SJSA1 (cell line): ENCODE measurements around the gene SLX4IP. TPM values are rescaled to one million over a fixed set of nuclear protein-coding genes. Genes with fewer than 3 reads are reported as not detected.

Experiments
- DNase-seq, 2 experiments: peaks; one replicate each; pipeline ENCODE4 v3.0.0-alpha.2; 2015 to 2020; ENCODE audit warnings: low spot score in 2 of 2, low read depth in 1 of 2
- H3K27ac ChIP-seq: fragments of 250-450 bp; sonication (Bioruptor Pico); 2 replicates; pipeline ENCODE4 v1.5.1; 2020; ENCODE audit warnings: mild to moderate bottlenecking, moderate library complexity
- H3K27me3 ChIP-seq: fragments of 250-450 bp; sonication (Bioruptor Pico); replicated peaks from 2 replicates; pipeline ENCODE4 v1.5.1; 2020; ENCODE audit warnings: mild to moderate bottlenecking, moderate library complexity
- H3K36me3 ChIP-seq: fragments of 250-450 bp; sonication (Bioruptor Pico); 2 replicates; pipeline ENCODE4 v1.5.1; 2020; ENCODE audit warnings: mild to moderate bottlenecking
- H3K4me1 ChIP-seq: fragments of 250-450 bp; sonication (Bioruptor Pico); replicated peaks from 2 replicates; pipeline ENCODE4 v1.6.1; 2021; ENCODE audit warnings: mild to moderate bottlenecking
- H3K4me3 ChIP-seq: fragments of 250-450 bp; sonication (Bioruptor Pico); 2 replicates; pipeline ENCODE4 v1.5.1; 2020; ENCODE audit warnings: mild to moderate bottlenecking
- H3K9me3 ChIP-seq: fragments of 250-450 bp; sonication (Bioruptor Pico); replicated peaks from 2 replicates; pipeline ENCODE4 v1.5.1; 2020; ENCODE audit warnings: mild to moderate bottlenecking
- total RNA-seq: library from RNA; depleted of rRNA; stranded (reverse); fragments of >200 nt; shearing (Covaris generic); gene quantifications from 2 replicates; pipeline ENCODE4 v1.2.3, GENCODE V29; 2014

Gene SLX4IP
- total RNA-seq, 1 experiment from 2014 or later: 5.9 TPM

- no peaks in the 10 kb centered on the region for H3K9me3 ChIP-seq
- no peak for DNase-seq
- no peak overlapping the region for H3K27ac ChIP-seq
- peaks cover 10% of the 10 kb centered on the region for H3K4me1 ChIP-seq
- no peak overlapping the region for H3K4me3 ChIP-seq
- H3K36me3 ChIP-seq: no peaks in the 10 kb centered on the region
- no peaks in the 10 kb centered on the region for H3K27me3 ChIP-seq
These were observed 43.8 kb downstream of the SLX4IP start for GRCh38 chr20:10478930-10479329.

GRCh38 chr20:10481676-10482075 lies 46.6 kb downstream of the SLX4IP start:
- Histone ChIP-seq H3K27me3 (no peaks in the 10 kb centered on the region), H3K9me3 (no peaks in the 10 kb centered on the region), H3K36me3 (no peaks in the 10 kb centered on the region), H3K4me1 (peaks cover under 1% of the 10 kb centered on the region; the same call in 1 of the 2 replicates), H3K27ac (no peak overlapping the region), H3K4me3 (no peak overlapping the region)
- DNase-seq: no peak

GRCh38 chr20:10483691-10484090 lies 48.6 kb downstream of the SLX4IP start:
- no peak for DNase-seq
- H3K36me3 ChIP-seq: no peaks in the 10 kb centered on the region
- no peaks in the 10 kb centered on the region for H3K9me3 ChIP-seq
- no peak overlapping the region for H3K27ac ChIP-seq
- no peak overlapping the region for H3K4me3 ChIP-seq
- no peaks in the 10 kb centered on the region for H3K27me3 ChIP-seq
- H3K4me1 ChIP-seq: no peaks in the 10 kb centered on the region

GRCh38 chr20:10487142-10488136 lies 52.3 kb downstream of the SLX4IP start:
- Histone ChIP-seq H3K4me1 (no peaks in the 10 kb centered on the region; the same call in 1 of the 2 replicates), H3K9me3 (no peaks in the 10 kb centered on the region), H3K36me3 (no peaks in the 10 kb centered on the region), H3K27me3 (no peaks in the 10 kb centered on the region), H3K27ac (no peak overlapping the region), H3K4me3 (no peak overlapping the region)
- DNase-seq: no peak

GRCh38 chr20:10488534-10488933 lies 53.4 kb downstream of the SLX4IP start:
- Histone ChIP-seq H3K9me3 (no peaks in the 10 kb centered on the region), H3K4me1 (no peaks in the 10 kb centered on the region; the same call in 1 of the 2 replicates), H3K4me3 (no peak overlapping the region), H3K27me3 (no peaks in the 10 kb centered on the region), H3K27ac (no peak overlapping the region), H3K36me3 (no peaks in the 10 kb centered on the region)
- no peak for DNase-seq

GRCh38 chr20:10489853-10490252 lies 54.7 kb downstream of the SLX4IP start:
- no peaks in the 10 kb centered on the region; the same call in 1 of the 2 replicates for H3K4me1 ChIP-seq
- H3K27me3 ChIP-seq: no peaks in the 10 kb centered on the region
- no peak overlapping the region for H3K27ac ChIP-seq
- H3K9me3 ChIP-seq: no peaks in the 10 kb centered on the region
- H3K36me3 ChIP-seq: no peaks in the 10 kb centered on the region
- no peak overlapping the region for H3K4me3 ChIP-seq
- DNase-seq: no peak

GRCh38 chr20:10490257-10490656 lies 55.2 kb downstream of the SLX4IP start:
- Histone ChIP-seq H3K4me3 (no peak overlapping the region), H3K27me3 (no peaks in the 10 kb centered on the region), H3K4me1 (no peaks in the 10 kb centered on the region; the same call in 1 of the 2 replicates), H3K9me3 (no peaks in the 10 kb centered on the region), H3K36me3 (no peaks in the 10 kb centered on the region), H3K27ac (no peak overlapping the region)
- DNase-seq: no peak

- Histone ChIP-seq H3K9me3 (no peaks in the 10 kb centered on the region), H3K27me3 (no peaks in the 10 kb centered on the region), H3K4me3 (no peak overlapping the region), H3K27ac (no peak overlapping the region), H3K4me1 (no peaks in the 10 kb centered on the region; the same call in 1 of the 2 replicates), H3K36me3 (no peaks in the 10 kb centered on the region)
- no peak for DNase-seq
These were observed 55.6 kb downstream of the SLX4IP start for GRCh38 chr20:10490706-10491105.

- H3K4me3 ChIP-seq: no peak overlapping the region
- DNase-seq: no peak
- H3K27me3 ChIP-seq: no peaks in the 10 kb centered on the region
- H3K9me3 ChIP-seq: no peaks in the 10 kb centered on the region
- no peak overlapping the region for H3K27ac ChIP-seq
- H3K4me1 ChIP-seq: no peaks in the 10 kb centered on the region; the same call in 1 of the 2 replicates
- no peaks in the 10 kb centered on the region for H3K36me3 ChIP-seq
These were observed 57.0 kb downstream of the SLX4IP start for GRCh38 chr20:10492065-10492464.

- no peak for DNase-seq
- no peaks in the 10 kb centered on the region for H3K36me3 ChIP-seq
- no peaks in the 10 kb centered on the region for H3K27me3 ChIP-seq
- peaks cover under 1% of the 10 kb centered on the region for H3K4me1 ChIP-seq
- no peaks in the 10 kb centered on the region for H3K9me3 ChIP-seq
- no peak overlapping the region for H3K27ac ChIP-seq
- no peak overlapping the region for H3K4me3 ChIP-seq
These were observed 57.7 kb downstream of the SLX4IP start for GRCh38 chr20:10492844-10493243.

GRCh38 chr20:10495173-10495572 lies 60.1 kb downstream of the SLX4IP start:
- Histone ChIP-seq H3K4me1 (peaks cover 6% of the 10 kb centered on the region), H3K27me3 (no peaks in the 10 kb centered on the region), H3K27ac (no peak overlapping the region), H3K4me3 (no peak overlapping the region), H3K9me3 (no peaks in the 10 kb centered on the region), H3K36me3 (no peaks in the 10 kb centered on the region)
- DNase-seq: no peak

- no peaks in the 10 kb centered on the region for H3K9me3 ChIP-seq
- no peaks in the 10 kb centered on the region for H3K27me3 ChIP-seq
These were observed 61.4 kb downstream of the SLX4IP start for GRCh38 chr20:10496465-10496864.

GRCh38 chr20:10497283-10497682 lies 62.2 kb downstream of the SLX4IP start:
- H3K4me1 ChIP-seq: peaks cover 16% of the 10 kb centered on the region

More at GRCh38 chr20:10496465-10496864, 61.4 kb downstream of the SLX4IP start:
- Histone ChIP-seq H3K27ac (no peak overlapping the region), H3K36me3 (no peaks in the 10 kb centered on the region), H3K4me3 (no peak overlapping the region), H3K4me1 (peaks cover 11% of the 10 kb centered on the region)
- no peak for DNase-seq

GRCh38 chr20:10497791-10498190 lies 62.7 kb downstream of the SLX4IP start:
- Histone ChIP-seq H3K9me3 (no peaks in the 10 kb centered on the region), H3K4me1 (peaks cover 17% of the 10 kb centered on the region), H3K27ac (no peak overlapping the region), H3K4me3 (no peak overlapping the region), H3K27me3 (no peaks in the 10 kb centered on the region), H3K36me3 (no peaks in the 10 kb centered on the region)
- DNase-seq: no peak

More at GRCh38 chr20:10497283-10497682, 62.2 kb downstream of the SLX4IP start:
- Histone ChIP-seq H3K27me3 (no peaks in the 10 kb centered on the region), H3K4me3 (no peak overlapping the region), H3K27ac (no peak overlapping the region), H3K36me3 (no peaks in the 10 kb centered on the region), H3K9me3 (no peaks in the 10 kb centered on the region)
- no peak for DNase-seq
